Head of caudate nucleus (tissue), 42 donors: Measurements from ENCODE around the gene NR5A2.
A peak's percentile ranks its signal among the peaks of the same experiment; 100 is the strongest.

ENCODE experiments used
- DNase-seq, 42 donors: peaks; one replicate each; pipeline versions ENCODE4 v3.0.0 to v3.0.0-alpha.2; 2020 to 2021; ENCODE audit warnings: mixed read lengths in 7 of 42
- intact Hi-C: fragments of 100-400 bp; cut with DNase I; formaldehyde crosslinking; loops from one replicate; pipeline ENCODE4 v1.15.0; 2022

The NR5A2 gene

DNA sequence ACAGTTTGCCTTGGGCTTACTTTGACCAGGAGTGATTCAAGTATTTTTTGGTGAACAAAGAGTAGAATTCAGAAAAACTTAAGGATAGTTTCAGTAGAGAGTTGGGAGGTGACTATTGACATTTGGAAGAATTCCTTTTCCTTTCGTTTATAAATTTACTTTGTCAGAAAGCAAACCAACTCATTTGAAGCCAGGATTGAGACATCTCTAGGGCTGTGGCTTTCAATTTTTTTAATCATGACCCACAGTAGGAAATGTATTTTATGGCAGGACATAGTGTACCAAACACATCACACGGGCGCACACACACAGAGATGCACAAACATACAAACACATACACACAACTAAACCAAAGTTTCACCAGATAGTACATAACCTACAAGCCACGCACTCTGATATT lies 24.1 kb downstream of the NR5A2 start:
- no peak for DNase-seq
- intact Hi-C loops: no loop called here

- intact Hi-C loops: no loop called here
- DNase-seq: no peak
Observed at GRCh38 chr1:200053091-200053490, 25.6 kb downstream of the NR5A2 start.

GRCh38 chr1:200053646-200054045 lies 26.1 kb downstream of the NR5A2 start:
- DNase-seq: no peak
- intact Hi-C loops: no loop called here

DNA sequence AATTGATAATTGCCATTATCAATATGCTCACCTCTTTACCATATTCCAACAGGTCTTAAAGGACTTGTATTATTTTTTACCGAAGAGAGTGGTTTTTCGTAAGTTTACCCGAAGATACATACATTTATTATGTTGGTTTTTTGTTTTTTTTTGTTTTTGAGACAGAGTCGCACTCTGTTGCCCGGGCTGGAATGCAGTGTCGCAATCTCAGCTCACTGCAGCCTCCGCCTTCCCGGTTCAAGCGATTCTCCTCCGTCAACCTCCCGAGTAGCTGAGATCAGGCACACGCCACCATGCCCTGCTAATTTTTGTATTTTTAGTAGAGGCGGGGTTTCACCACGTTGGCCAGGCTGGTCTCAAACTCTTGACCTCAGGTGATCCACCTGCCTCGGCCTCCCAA lies 30.8 kb downstream of the NR5A2 start:
- intact Hi-C loops: no loop called here
- DNase-seq: no peak

GRCh38 chr1:200062143-200062542 lies 34.6 kb downstream of the NR5A2 start:
- intact Hi-C loops: no loop called here
- DNase-seq: no peak

DNA sequence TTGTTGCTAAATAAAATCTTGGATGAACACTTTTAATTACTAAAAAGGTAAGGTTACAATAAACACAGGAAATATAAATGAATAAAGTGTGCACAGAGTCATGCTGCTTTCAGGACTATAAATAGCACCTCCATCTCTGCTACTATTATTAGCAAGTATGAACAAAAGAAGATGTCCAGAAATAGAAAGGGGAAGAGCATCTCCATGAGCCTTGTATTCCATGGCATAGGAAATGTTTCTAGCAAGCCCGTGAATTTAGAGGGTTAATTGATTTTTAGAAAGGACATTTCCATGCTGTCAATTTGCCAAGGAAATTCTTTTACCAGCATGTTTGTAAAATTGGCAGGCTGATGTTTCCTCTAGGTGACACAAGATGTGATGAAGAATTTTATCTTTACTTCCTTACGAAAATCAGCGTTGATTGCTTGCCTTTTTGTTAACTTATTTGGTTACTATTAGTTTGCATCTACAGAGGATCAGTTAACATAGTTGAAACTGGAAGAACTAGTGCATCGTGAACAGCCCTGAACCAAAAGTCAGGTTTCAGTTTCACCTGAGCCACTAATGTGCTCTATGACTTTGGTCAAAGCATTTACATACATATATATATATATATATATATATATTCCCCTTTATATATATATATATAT lies 45.3 kb downstream of the NR5A2 start:
- intact Hi-C loops: no loop called here
- no peak for DNase-seq

- intact Hi-C loops: no loop called here
- DNase-seq: no peak
Observed at GRCh38 chr1:200073286-200073637, 45.8 kb downstream of the NR5A2 start.

DNA sequence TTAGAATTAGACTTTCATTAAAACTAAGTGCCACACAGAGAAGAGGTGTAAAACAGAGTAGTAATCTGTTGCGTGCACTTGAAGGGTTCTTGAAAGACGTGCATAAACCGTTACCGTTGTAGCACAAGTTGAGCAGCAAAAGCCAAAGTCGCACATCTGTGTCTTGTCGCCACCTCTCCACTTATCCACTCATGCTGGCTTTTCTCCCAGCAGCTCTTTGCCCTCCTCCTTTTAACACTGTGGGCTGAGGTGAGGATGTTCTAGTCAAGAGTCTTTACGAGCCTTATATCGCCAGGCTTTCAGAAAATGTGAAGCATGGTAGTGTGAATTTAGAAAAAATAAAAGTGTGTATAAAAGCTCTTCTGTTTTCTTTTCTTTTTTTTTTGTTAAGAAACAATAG lies 48.0 kb downstream of the NR5A2 start:
- no peak for DNase-seq
- intact Hi-C loops: no loop called here

- DNase-seq: peak in 7 of 42 donors; percentile 4 to 39 (median 13)
Observed at GRCh38 chr1:200075938-200076546, 48.5 kb downstream of the NR5A2 start.

GRCh38 chr1:200079232-200079940 lies 51.9 kb downstream of the NR5A2 start:
- no peak for DNase-seq
- intact Hi-C loops: no loop called here

More at GRCh38 chr1:200075938-200076546, 48.5 kb downstream of the NR5A2 start:
- intact Hi-C loops: no loop called here

DNA sequence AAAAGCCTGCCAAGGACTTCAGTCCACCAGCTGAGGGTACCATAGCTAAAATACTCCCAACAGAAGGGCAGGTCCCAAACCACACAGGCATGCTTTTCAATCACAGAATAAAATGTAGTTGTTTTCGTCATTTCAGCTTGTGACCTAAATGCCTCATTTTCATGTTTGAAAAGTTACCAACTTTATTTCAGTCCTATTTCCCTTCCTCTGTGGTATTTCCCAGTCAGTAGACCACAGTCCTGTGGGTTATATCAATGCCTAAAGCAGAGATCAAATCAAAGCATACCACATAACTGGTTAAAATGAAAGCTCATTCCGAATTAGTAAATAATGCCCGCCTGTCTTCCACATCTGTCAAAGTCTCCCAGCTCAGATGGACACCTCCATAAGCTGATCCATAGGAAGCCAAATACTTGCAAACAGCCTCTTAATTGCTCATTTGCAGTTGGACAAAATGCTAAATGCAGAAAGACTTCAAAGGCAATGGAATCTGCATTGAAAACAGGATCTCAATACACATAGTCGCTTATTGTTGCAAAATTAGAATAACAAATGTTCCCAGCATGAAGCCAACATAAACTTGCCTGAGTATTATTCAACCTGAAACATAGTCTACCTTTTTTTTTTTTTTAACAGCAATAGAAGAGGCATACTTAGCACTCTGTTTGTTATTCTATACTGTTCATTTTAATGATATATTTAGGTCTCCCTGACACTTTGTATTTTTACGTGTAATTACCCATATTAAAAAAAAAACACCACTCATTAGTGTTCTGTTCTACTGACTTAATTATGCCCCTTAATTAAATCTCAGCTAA lies 53.9 kb downstream of the NR5A2 start:
- intact Hi-C loops: no loop called here
- no peak for DNase-seq

DNA sequence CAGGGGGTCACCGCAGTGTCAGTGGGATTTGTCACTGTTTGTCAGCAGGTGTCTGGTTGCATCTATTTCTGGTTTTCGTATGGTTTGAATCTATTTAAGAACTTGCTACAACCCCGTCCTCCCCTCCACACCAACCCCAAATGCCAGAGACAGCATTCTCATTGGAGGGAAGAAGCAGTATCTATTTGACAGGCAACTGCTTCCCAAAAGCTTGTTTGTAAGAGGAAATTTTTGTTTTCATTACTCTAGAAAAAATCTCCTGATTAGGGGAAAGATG lies 54.4 kb downstream of the NR5A2 start:
- intact Hi-C loops: no loop called here
- no peak for DNase-seq

DNA sequence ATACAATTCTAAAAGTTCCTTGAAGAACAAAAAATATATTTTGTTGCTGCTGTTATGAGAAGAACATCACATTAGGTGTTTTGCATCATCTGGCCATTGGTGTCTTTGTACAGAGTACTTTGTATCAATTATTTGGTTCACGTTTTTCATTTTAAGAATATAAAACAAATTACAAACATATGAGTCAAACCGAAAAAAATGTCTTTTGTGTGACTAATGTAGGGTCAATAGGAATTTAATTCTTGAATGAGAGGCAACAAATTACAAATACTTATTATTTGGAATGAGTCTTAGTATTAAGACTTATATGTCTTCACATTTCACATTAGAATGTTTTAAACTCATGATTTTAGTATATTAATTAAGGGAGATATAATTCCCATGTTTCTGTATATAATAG lies 54.8 kb downstream of the NR5A2 start:
- DNase-seq: no peak
- intact Hi-C loops: no loop called here

- intact Hi-C loops: no loop called here
- DNase-seq: no peak
Observed at GRCh38 chr1:200090252-200091159, 63.0 kb downstream of the NR5A2 start.

DNA sequence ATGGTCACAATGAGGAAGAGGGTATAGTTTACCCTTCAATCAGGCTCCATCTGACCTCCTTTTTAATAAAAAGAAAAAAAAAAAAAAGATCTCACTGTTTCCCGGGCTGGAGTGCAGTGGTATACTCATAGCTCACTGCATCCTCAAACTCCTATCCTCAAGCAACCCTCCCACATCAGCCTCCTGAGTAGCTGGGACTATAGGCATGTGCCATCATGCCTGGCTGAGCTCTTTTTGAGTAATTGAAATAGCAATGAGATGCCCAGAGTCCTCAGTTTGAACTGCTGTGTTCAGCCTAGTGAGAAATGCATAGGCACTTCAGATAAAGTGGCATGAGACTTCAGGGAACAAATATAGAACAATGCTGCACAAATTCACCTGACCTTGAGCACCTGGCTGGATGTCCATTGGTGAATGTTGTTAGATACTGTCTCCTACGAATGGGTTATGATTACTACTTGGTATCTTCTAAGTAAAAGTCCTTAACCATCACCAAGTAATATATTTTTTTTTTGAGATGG lies 67.6 kb downstream of the NR5A2 start:
- intact Hi-C loops: no loop called here
- no peak for DNase-seq

GRCh38 chr1:200096774-200097173 lies 69.3 kb downstream of the NR5A2 start:
- no peak for DNase-seq
- intact Hi-C loops: no loop called here

GRCh38 chr1:200099040-200099439 lies 71.5 kb downstream of the NR5A2 start:
- DNase-seq: no peak
- intact Hi-C loops: no loop called here

DNA sequence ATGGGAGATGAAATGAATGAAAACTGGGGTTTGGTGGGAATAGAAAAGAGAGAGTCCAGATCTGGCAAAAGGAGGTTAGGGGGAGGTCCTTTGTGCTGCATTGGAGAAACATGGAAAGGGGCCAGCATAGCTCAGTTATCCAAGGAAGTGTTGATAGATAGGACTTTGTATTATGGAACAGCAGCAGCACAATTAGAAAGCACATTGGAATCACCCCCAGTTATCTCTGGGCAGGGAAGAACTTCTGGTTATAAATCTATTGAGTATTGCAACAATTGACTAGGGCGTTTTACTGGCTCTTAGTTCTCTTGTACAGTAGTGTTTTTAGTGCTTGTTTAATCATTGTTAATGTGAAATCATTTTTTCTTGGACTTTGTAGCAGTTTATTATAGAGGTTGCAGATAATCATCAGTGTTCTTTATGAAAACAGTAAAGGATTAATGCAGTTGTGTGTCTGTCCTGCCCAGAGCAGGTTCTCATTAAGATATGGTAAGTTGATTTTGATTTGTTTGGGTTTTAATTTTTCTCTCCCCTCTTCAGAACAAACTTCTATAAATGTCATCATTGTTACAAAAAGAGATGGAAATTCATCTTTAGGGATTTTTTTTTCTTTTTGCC lies 76.6 kb downstream of the NR5A2 start:
- no peak for DNase-seq
- intact Hi-C loops: no loop called here
